Inflammatory macrophage treated with lipopolysaccharide for 1 hour (primary cell): ENCODE results near the gene PBX3.
"Not testable (repeated sequence)": the region's sequence is repeated elsewhere in the genome, so short reads cannot be mapped to it uniquely, and the experiment has no call there.

Experiments used
- DNase-seq, 2 donors: peaks; one replicate each; pipeline ENCODE4 v3.0.0-alpha.2; 2020 to 2022

The PBX3 gene

DNA sequence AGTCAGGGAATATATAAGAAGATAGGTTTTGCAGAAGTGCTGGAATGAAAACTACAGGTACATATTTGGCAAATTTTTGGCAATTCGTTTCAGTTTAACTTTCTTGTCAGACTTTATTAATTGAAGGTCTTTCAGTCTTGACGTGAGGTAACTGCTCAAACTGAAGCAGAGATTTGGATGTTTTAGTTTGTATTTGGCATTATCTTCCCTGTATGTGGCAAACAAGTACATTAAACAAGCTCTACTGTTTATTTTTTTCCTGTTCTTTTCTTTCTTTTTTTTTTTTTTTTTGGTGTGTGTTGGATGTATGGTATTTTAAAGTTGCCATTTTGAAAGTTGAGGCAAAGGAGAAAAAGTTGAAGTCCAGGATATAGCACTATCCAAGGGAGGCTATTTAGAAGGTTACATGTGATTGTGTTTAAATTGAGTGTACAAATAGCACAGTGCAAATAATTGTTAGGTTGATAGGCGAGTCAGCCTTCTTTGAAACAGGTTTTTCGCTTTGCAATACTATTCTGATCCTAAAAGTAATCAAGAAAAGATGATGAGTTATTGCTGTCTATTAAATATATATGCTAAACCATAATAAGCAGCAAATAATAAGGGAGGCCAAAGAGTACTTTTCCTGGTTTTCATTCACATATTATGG, 2.2 kb downstream of the PBX3 start:
- no peak for DNase-seq

GRCh38 chr9:125749951-125750626, 2.9 kb downstream of the PBX3 start:
- no peak for DNase-seq

GRCh38 chr9:125750627-125751011, 3.4 kb downstream of the PBX3 start:
- DNase-seq, result no peak

- no peak for DNase-seq
Measured at GRCh38 chr9:125752070-125752628, 5.0 kb downstream of the PBX3 start.

- DNase-seq, result no peak
Measured at GRCh38 chr9:125754096-125754495, 6.9 kb downstream of the PBX3 start.

- no peak for DNase-seq
Measured at GRCh38 chr9:125755340-125755739, 8.2 kb downstream of the PBX3 start.

- no peak for DNase-seq
Measured at GRCh38 chr9:125756518-125756917, 9.3 kb downstream of the PBX3 start.

- no peak for DNase-seq
Measured at GRCh38 chr9:125757834-125758233, 10.7 kb downstream of the PBX3 start.

- peak; percentile 84 to 91 for DNase-seq
Measured at GRCh38 chr9:125758986-125759763, 12.0 kb downstream of the PBX3 start.

GRCh38 chr9:125759764-125760129, 12.6 kb downstream of the PBX3 start:
- DNase-seq, result no peak

- no peak for DNase-seq
Measured at GRCh38 chr9:125760537-125760936, 13.4 kb downstream of the PBX3 start.

GRCh38 chr9:125761676-125762450, 14.7 kb downstream of the PBX3 start:
- peak; percentile 56 to 60 for DNase-seq

DNA sequence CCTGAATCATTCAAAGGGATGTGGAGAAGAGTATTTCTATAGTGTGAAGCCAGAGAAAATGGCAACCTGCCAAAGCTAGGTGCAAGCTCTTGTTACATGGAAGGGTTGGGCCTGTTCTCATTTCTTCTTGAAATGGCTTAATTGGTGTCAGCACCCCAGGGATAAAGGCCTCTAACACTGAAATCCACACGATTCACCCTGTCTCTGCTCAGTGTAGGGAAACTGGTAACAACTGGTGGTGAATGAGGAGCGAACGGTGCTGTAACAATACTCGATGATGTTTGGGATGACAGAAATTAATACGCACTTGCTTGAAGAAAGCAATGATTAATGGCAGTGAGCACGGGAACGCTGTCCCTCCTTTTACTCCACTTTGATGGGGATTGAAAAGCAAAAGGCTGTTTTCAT, 16.2 kb downstream of the PBX3 start:
- DNase-seq, result no peak

GRCh38 chr9:125764198-125764597, 17.0 kb downstream of the PBX3 start:
- DNase-seq, result no peak

GRCh38 chr9:125766468-125767221, 19.5 kb downstream of the PBX3 start:
- DNase-seq, result no peak

- no peak for DNase-seq
Measured at GRCh38 chr9:125767349-125767748, 20.2 kb downstream of the PBX3 start.

DNA sequence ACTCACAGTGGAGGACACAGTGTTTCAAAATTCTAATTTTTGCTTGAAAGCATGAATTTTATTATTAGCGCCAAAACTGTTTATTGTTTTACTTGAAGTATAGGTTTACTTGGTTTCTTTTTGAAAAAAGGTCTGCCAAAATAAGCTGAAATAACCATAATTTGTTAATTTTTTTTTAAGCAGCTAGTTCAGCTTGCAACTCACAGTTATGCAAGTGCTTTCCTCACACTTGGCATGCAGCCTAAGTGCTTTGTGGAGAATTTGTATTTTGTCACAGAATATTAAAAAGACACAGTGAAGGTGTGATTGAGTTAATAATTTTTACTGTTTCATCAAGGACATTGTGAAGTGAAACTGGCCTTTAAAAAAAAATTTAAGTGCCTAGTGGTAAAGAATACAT, 21.6 kb downstream of the PBX3 start:
- no peak for DNase-seq

DNA sequence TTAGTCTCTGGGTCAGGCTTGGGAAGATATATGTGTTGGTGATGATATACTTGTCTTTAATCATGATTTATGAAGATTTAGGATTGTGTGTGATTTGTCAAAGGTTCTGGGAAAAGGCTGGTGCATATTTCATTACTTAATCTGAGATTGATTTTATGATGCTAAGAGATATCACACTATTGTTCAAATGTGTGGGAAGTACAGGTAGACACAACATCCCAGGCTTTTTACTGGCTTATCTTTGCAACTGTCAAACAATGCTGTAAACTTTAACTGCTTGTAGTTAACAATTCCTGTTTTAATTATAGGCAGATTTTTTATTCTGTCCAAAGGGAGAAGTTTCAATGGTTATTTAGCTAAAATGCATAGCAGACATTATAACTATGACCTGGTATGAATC, 23.9 kb downstream of the PBX3 start:
- DNase-seq, result no peak

- no peak for DNase-seq
Measured at GRCh38 chr9:125772740-125773139, 25.6 kb downstream of the PBX3 start.

DNA sequence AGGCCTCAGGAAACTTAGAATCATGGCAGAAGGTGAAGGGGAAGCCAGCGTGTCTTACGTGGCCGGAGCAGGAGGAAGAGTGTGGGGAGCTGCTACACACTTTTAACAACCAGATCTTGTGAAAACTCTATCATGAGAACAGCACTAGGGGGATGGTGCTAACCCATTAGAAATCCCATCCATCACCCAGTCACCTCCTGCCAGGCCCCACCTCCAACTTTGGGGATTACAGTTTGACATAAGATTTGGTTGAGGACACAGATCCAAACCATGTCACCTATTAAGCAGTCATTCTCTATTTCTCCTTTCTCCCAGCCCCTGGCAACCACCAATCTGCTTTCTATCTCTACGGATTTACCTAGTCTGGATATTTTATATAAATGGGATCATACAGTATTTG, 26.9 kb downstream of the PBX3 start:
- no peak for DNase-seq

DNA sequence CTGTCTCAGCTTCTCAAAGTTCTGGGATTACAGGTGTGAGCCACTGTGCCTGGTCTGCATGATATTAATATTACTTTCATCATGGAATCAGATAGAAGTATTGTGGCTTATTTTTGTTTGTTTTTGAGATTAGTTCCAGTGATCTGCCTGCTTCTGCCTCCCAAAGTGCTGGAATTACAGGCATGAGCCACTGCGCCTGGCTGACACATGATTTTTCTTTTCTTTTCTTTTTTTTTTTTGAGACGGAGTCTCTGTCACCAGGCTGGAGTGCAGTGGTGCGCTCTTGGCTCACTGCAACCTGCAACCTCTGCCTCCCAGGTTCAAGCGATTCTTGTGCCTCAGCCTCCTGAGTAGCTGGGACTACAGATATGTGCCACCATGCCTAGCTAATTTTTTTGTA, 29.6 kb downstream of the PBX3 start:
- DNase-seq, result not testable (repeated sequence)

GRCh38 chr9:125778538-125779219, 31.5 kb downstream of the PBX3 start:
- not testable (repeated sequence) for DNase-seq
